AG09309 (cell line): ENCODE measurements around the gene SPON1.

Source experiments
- DNase-seq: peaks from one replicate; pipeline ENCODE4 v3.0.0-alpha.2; 2010; ENCODE audit warnings: low read depth
- H3K4me3 ChIP-seq: 2 replicates; pipeline ENCODE4 v1.5.1; 2011; ENCODE audit warnings: mild to moderate bottlenecking, low read depth, low read length, moderate library complexity; ENCODE audit not compliant: control insufficient read depth
- CTCF ChIP-seq: IDR thresholded peaks from 2 replicates; pipeline ENCODE4 v1.5.1; 2011; ENCODE audit warnings: mild to moderate bottlenecking, low read depth, low read length, inconsistent platforms; ENCODE audit not compliant: insufficient read depth, control insufficient read depth; ENCODE audit errors: missing control alignments

Gene SPON1

GRCh38 chr11:14228356-14228755 lies 265.8 kb downstream of the SPON1 start:
- H3K4me3 ChIP-seq, result no peak overlapping the region
- no peak for DNase-seq
- TF ChIP-seq CTCF, result no peak

DNA sequence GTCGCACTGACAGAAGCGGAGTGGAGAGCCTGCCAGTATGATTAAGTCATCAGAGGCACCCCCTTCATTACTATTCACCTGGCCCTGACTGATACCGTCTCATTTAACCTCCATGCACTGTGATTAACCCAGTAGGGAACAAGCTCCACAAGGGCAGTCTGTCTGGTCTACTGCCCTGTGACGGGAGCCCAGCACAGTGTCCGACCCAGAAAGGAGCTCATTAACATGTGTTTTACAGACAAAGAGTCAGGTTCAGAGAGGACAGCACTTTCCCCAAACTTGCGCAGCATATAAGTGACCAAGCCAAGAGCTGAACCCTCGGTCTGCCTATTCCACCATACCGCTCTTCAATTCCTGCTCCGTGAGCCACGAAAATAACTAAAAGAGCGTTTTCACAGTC lies 266.9 kb downstream of the SPON1 start:
- H3K4me3 ChIP-seq, result no peak overlapping the region
- TF ChIP-seq CTCF, result no peak
- no peak for DNase-seq

GRCh38 chr11:14230407-14230806 lies 267.9 kb downstream of the SPON1 start:
- no peak for TF ChIP-seq CTCF
- H3K4me3 ChIP-seq, result no peak overlapping the region
- no peak for DNase-seq

- no peak for DNase-seq
- TF ChIP-seq CTCF, result peak; percentile 33
- no peak overlapping the region for H3K4me3 ChIP-seq
Observed at GRCh38 chr11:14232652-14233051, 270.1 kb downstream of the SPON1 start.

DNA sequence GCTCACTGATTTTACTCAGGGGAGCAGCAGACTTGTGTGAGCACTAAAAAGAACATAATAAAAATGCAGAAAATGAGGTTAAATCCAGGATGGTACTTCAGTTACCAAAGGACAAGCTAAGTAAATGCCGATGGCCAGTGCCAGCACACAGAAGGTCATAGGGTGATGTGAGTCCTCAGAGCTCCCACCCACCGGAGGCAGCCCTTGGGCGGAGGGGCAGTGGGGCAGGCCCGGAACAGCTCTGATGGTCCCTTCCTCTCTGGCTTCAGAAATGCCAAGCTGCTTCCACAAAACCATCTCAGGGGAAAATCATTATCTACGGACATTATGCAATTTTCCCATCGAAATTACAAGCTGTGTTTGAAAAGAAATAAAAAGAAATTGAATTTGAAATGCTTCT lies 271.9 kb downstream of the SPON1 start:
- H3K4me3 ChIP-seq, result no peak overlapping the region
- DNase-seq, result no peak
- no peak for TF ChIP-seq CTCF

- no peak for TF ChIP-seq CTCF
- no peak overlapping the region for H3K4me3 ChIP-seq
- no peak for DNase-seq
Observed at GRCh38 chr11:14235701-14236100, 273.2 kb downstream of the SPON1 start.

GRCh38 chr11:14237444-14237961 lies 275.0 kb downstream of the SPON1 start:
- no peak for TF ChIP-seq CTCF
- DNase-seq, result no peak
- H3K4me3 ChIP-seq, result no peak overlapping the region
